ENCODE results near the gene ATP1A4.

- no peak for TF ChIP-seq CTCF (IDR thresholded peaks at IDR 0.05; ENCODE audit: low read depth, low read length, poor library complexity, severe bottlenecking)
- no peak for TF ChIP-seq EZH2phosphoT487 (IDR thresholded peaks at IDR 0.05; ENCODE audit: borderline replicate concordance, low read length)
These were observed 39.0 kb upstream of the ATP1A4 start for GRCh38 chr1:160112357-160112756.

All from DOHH2 (cell line).